ENCODE measurements around the gene TMSB15C.
"Not testable (repeated sequence)": the region's sequence is repeated elsewhere in the genome, so short reads cannot be mapped to it uniquely, and the experiment has no call there.

GRCh38 chrX:104077854-104078253, 1.8 kb upstream of the TMSB15C start:
- TF ChIP-seq CTCF, POLR2A (IDR thresholded peaks at IDR 0.05): not testable (repeated sequence)
